Right lobe of liver (tissue), 6 donors: ENCODE measurements around the gene PYCARD. TPM values are rescaled to one million over a fixed set of nuclear protein-coding genes. Genes with fewer than 3 reads are reported as not detected.
A peak's percentile ranks its signal among the peaks of the same experiment; 100 is the strongest.

ENCODE experiments used
- ATAC-seq, 4 donors: fragments of 200-7000 bp; cut with Tn5 transposase; one replicate each; pipeline ENCODE4 v1.9.1; 2020; ENCODE audit warnings: mild to moderate bottlenecking in 4 of 4, moderate library complexity in 4 of 4
- DNase-seq, 3 donors: peaks; one replicate each; pipeline ENCODE4 v3.0.0-alpha.2; 2020
- H3K27ac ChIP-seq, 3 donors: fragments of 200-600 bp; one replicate each; pipeline ENCODE4 v1.8.0; 2022
- H3K27me3 ChIP-seq, 2 donors: fragments of 200-600 bp; one replicate each; pipeline ENCODE4 v1.8.0; 2022
- H3K36me3 ChIP-seq, 4 donors: fragments of 200-600 bp; sonication (generic) in 1 of 4; one replicate each; pipeline versions ENCODE4 v1.5.1 to v1.8.0; 2017 to 2022; ENCODE audit warnings: control low read depth in 1 of 4
- H3K4me1 ChIP-seq, 4 donors: fragments of 200-600 bp; sonication (generic) in 1 of 4; one replicate each; pipeline versions ENCODE4 v1.5.1 to v1.8.0; 2017 to 2022; ENCODE audit warnings: control low read depth in 1 of 4
- H3K4me3 ChIP-seq, 3 donors: fragments of 200-600 bp; one replicate each; pipeline ENCODE4 v1.8.0; 2022
- H3K9me3 ChIP-seq, 4 donors: fragments of 200-600 bp; sonication (generic) in 1 of 4; one replicate each; pipeline versions ENCODE4 v1.5.1 to v1.8.0; 2017 to 2022; ENCODE audit warnings: control low read depth in 1 of 4
- POLR2A ChIP-seq: fragments of 450-650 bp; IDR thresholded peaks from one replicate; pipeline ENCODE4 v1.6.1; 2017; ENCODE audit warnings: antibody characterized with exemption, mild to moderate bottlenecking
- WGBS: methylation state at CpG from one replicate; pipeline ENCODE4 v1.1.6; 2018; ENCODE audit warnings: low coverage, low lambda C conversion rate; ENCODE audit not compliant: insufficient coverage; ENCODE audit errors: missing lambda C conversion rate; 5-methylcytosine and 5-hydroxymethylcytosine counted together
- intact Hi-C, 2 donors: fragments of 100-400 bp; cut with DNase I; formaldehyde crosslinking; loops; one replicate each; pipeline versions ENCODE4 v1.11.2 to v1.14.1; 2022
- small RNA-seq, 2 experiments: library from RNA; depleted of rRNA; stranded (forward); fragments of <200 nt; gene quantifications; one replicate each; pipeline ENCODE3, GENCODE V24; 2016
- total RNA-seq, 6 experiments: library from RNA; depleted of rRNA in 2 of 6; stranded (reverse); fragments of >200 nt in 2 of 6; fragmentation: NEBNext Ultra II Directional in 3 of 6; extraction: Animal tissue kit (Norgen Biotek cat#: 25700) in 3 of 6; gene quantifications; one replicate each; pipeline versions ENCODE4 v1.1.0 to v1.2.4, GENCODE V29; 2016 to 2023
- TF ChIP-seq, protein P1 (sequence below), 4 donors: fragments of 200-600 bp in 3 of 4; fragments of 450-650 bp in 1 of 4; IDR thresholded peaks; one replicate each; pipeline versions ENCODE4 v1.5.1 to v1.8.0; 2016 to 2022; ENCODE audit warnings: antibody characterized with exemption in 4 of 4, mild to moderate bottlenecking in 2 of 4
- donor health status: DM: no; HTN: yes; CAD: no.
- donor health status: DM: no; HTN: no; CAD: no.
- donor health status: DM: no; HTN: no; CAD: no.
- donor health status: DM: no; HTN: yes; CAD: no.
- donor health status: DM: no; HTN: yes; CAD: no.

PYCARD gene
- total RNA-seq, 6 experiments from 2014 or later: 5.7 to 14.9 (median 9.6) TPM

GRCh38 chr16:31168848-31169247 is 33.7 kb downstream of the PYCARD start:
- no peaks in the 10 kb centered on the region for H3K27me3 ChIP-seq
- TF ChIP-seq POLR2A: no peak
- TF ChIP-seq, protein P1, sequence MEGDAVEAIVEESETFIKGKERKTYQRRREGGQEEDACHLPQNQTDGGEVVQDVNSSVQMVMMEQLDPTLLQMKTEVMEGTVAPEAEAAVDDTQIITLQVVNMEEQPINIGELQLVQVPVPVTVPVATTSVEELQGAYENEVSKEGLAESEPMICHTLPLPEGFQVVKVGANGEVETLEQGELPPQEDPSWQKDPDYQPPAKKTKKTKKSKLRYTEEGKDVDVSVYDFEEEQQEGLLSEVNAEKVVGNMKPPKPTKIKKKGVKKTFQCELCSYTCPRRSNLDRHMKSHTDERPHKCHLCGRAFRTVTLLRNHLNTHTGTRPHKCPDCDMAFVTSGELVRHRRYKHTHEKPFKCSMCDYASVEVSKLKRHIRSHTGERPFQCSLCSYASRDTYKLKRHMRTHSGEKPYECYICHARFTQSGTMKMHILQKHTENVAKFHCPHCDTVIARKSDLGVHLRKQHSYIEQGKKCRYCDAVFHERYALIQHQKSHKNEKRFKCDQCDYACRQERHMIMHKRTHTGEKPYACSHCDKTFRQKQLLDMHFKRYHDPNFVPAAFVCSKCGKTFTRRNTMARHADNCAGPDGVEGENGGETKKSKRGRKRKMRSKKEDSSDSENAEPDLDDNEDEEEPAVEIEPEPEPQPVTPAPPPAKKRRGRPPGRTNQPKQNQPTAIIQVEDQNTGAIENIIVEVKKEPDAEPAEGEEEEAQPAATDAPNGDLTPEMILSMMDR (IDR thresholded peaks at IDR 0.05): no peak
- no peaks in the 10 kb centered on the region for H3K36me3 ChIP-seq
- no peak overlapping the region for H3K4me3 ChIP-seq
- peak; percentile 64 to 89 (median 80) for ATAC-seq
- intact Hi-C loops: no loop called here
- WGBS: 26% methylated on average over 2 of the region's 2 CpGs
- no peaks in the 10 kb centered on the region for H3K4me1 ChIP-seq
- DNase-seq: no peak
- no peaks in the 10 kb centered on the region for H3K9me3 ChIP-seq
- H3K27ac ChIP-seq: no peak overlapping the region

- TF ChIP-seq POLR2A: no peak
- TF ChIP-seq, protein P1 (IDR thresholded peaks at IDR 0.05): no peak
- DNase-seq (no peak), ATAC-seq (no peak)
- Histone ChIP-seq H3K27me3 (no peaks in the 10 kb centered on the region), H3K9me3 (no peaks in the 10 kb centered on the region), H3K36me3 (no peaks in the 10 kb centered on the region), H3K4me1 (no peaks in the 10 kb centered on the region), H3K27ac (no peak overlapping the region), H3K4me3 (no peak overlapping the region)
- intact Hi-C loops: no loop called here
- 85% methylated on average over 8 of the region's 8 CpGs for WGBS
These were observed 35.2 kb downstream of the PYCARD start for GRCh38 chr16:31167315-31167714.

- DNase-seq (no peak), ATAC-seq (peak; percentile 36 to 59 (median 50))
- no peaks in the 10 kb centered on the region for H3K27me3 ChIP-seq
- no peaks in the 10 kb centered on the region for H3K36me3 ChIP-seq
- H3K4me3 ChIP-seq: no peak overlapping the region
- no peaks in the 10 kb centered on the region for H3K9me3 ChIP-seq
- TF ChIP-seq, protein P1 (IDR thresholded peaks at IDR 0.05): no peak
- TF ChIP-seq POLR2A: no peak
- 26% methylated on average over 5 of the region's 8 CpGs for WGBS
- intact Hi-C loops: no loop called here
- no peak overlapping the region for H3K27ac ChIP-seq
- no peaks in the 10 kb centered on the region for H3K4me1 ChIP-seq
These were observed 45.4 kb downstream of the PYCARD start for GRCh38 chr16:31157136-31157535.

Small RNAs within 50 kb of the gene (small RNA-seq; reads per million reads assigned to genes)
- 0 reads per million in 2 experiments for gene AC009088.4
- 0 reads per million in 2 experiments for gene NDUFA3P6

Other genes starting within 250 kb of the PYCARD start
- 1 to 10 TPM; 3.7 to 7.4 (median 6.9) TPM for gene SETD1A, start 245.0 kb downstream of the PYCARD start, total RNA-seq
- gene HSD3B7, start 217.6 kb downstream of the PYCARD start, total RNA-seq: 100 to 1,000 TPM in 3 of 6 experiments, 10 to 100 TPM in 3; 54.6 to 219 (median 86.9) TPM
- gene STX1B, start 192.1 kb downstream of the PYCARD start, total RNA-seq: 1 to 10 TPM in 4 of 6 experiments, under 1 TPM in 2; 0.61 to 4.5 (median 2.6) TPM
- gene STX4, start 169.2 kb downstream of the PYCARD start, total RNA-seq: 10 to 100 TPM; 18.8 to 52.8 (median 23.6) TPM
- gene ZNF668, start 128.5 kb downstream of the PYCARD start, total RNA-seq: 1 to 10 TPM; 2.0 to 4.6 (median 3.5) TPM
- gene ZNF646, start 128.3 kb downstream of the PYCARD start, total RNA-seq: 1 to 10 TPM; 4.2 to 5.0 (median 4.5) TPM
- 10 to 100 TPM in 1 of 6 experiments, 1 to 10 TPM in 5; 2.3 to 14.8 (median 3.9) TPM for gene PRSS53, start 113.8 kb downstream of the PYCARD start, total RNA-seq
- gene VKORC1, start 108.0 kb downstream of the PYCARD start, total RNA-seq: 100 to 1,000 TPM; 102 to 297 (median 199) TPM
- gene BCKDK, start 94.4 kb downstream of the PYCARD start, total RNA-seq: 10 to 100 TPM; 34.8 to 61.5 (median 41.8) TPM
- gene KAT8, start 85.1 kb downstream of the PYCARD start, total RNA-seq: 10 to 100 TPM; 20.4 to 29.9 (median 25.2) TPM
- 10 to 100 TPM in 4 of 6 experiments, 1 to 10 TPM in 2; 5.6 to 20.0 (median 13.1) TPM for gene PRSS8, start 67.0 kb downstream of the PYCARD start, total RNA-seq
- 1 to 10 TPM in 3 of 6 experiments, under 1 TPM in 3; 0.25 to 1.6 (median 1.0) TPM for gene PRSS36, start 52.7 kb downstream of the PYCARD start, total RNA-seq
- 10 to 100 TPM; 18.7 to 69.7 (median 40.4) TPM for gene FUS, start 22.6 kb downstream of the PYCARD start, total RNA-seq
- gene TRIM72, start 11.4 kb upstream of the PYCARD start, total RNA-seq: under 1 TPM in 1 of 6 experiments, not detected in 5; 0.06 TPM
- not detected for gene PYDC1, start 14.4 kb upstream of the PYCARD start, total RNA-seq
- gene ITGAM, start 57.2 kb upstream of the PYCARD start, total RNA-seq: 10 to 100 TPM in 1 of 6 experiments, 1 to 10 TPM in 5; 2.7 to 11.6 (median 4.3) TPM
- 10 to 100 TPM in 1 of 6 experiments, 1 to 10 TPM in 5; 2.0 to 15.3 (median 5.2) TPM for gene ITGAX, start 152.4 kb upstream of the PYCARD start, total RNA-seq
- 1 to 10 TPM in 1 of 6 experiments, under 1 TPM in 3, not detected in 2; 0.13 to 2.0 (median 0.69) TPM for gene ITGAD, start 190.6 kb upstream of the PYCARD start, total RNA-seq
- gene COX6A2, start 225.6 kb upstream of the PYCARD start, total RNA-seq: 1 to 10 TPM in 4 of 6 experiments, not detected in 2; 4.1 to 6.0 (median 4.6) TPM
- under 1 TPM; 0.19 to 0.68 (median 0.36) TPM for gene ZNF843, start 240.0 kb upstream of the PYCARD start, total RNA-seq